GM12873 (cell line): ENCODE data around the gene TOMM40L.
A peak's percentile ranks its signal among the peaks of the same experiment; 100 is the strongest.

ENCODE experiments used
- TF ChIP-seq, protein P1 (sequence below): IDR thresholded peaks from 2 replicates; pipeline ENCODE4 v1.5.1; 2012; ENCODE audit warnings: low read depth, mild to moderate bottlenecking, moderate library complexity, low read length, control low read depth; ENCODE audit not compliant: insufficient read depth; ENCODE audit errors: missing control alignments

Gene TOMM40L

DNA sequence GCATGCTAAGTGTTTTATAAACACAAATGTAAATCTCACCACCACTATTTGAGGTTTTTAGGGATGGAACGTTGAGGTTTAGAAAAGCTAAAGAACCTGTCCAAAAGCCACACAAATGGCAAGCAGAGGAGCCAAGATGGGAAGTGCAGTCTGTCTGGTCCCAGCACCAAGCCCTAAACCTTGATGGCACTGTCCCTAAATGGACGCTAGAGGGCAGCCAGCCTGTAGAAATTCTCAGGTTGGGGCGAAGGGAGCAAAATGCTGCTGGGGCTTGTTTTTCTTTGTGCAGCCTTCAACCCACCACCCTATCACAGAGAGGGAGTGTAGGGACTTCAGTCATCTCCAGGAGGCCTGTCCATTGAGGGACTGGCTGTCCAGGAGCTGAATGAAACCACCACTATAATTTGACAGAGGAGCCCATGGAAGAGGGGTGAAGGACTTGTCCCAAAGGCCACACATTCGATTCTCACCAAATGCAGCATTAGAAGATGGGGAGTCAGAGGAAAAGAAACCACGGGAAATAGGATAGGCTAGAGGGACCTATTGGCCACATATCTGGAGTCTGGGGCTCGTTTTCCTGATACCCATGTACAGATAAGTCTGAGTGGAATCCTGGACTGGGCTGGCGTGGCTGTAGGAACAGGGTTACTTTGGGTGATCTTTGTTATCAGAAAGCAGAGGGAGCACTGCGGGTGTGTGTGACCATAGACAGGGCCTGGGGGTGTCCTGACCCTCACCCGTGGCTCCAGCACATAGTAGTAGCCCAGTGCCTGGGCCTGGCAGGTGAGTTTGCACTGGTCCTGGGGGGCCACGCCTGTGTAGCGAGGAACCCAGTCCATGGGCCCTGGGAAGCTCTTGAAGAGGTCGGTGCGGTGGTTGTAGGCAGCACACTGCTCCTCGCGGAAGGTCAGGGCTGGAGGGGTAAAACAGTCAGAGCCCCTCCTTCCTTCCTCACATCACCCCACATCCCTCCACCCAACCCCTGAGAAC lies 33.1 kb upstream of the TOMM40L start:
- TF ChIP-seq, protein P1, sequence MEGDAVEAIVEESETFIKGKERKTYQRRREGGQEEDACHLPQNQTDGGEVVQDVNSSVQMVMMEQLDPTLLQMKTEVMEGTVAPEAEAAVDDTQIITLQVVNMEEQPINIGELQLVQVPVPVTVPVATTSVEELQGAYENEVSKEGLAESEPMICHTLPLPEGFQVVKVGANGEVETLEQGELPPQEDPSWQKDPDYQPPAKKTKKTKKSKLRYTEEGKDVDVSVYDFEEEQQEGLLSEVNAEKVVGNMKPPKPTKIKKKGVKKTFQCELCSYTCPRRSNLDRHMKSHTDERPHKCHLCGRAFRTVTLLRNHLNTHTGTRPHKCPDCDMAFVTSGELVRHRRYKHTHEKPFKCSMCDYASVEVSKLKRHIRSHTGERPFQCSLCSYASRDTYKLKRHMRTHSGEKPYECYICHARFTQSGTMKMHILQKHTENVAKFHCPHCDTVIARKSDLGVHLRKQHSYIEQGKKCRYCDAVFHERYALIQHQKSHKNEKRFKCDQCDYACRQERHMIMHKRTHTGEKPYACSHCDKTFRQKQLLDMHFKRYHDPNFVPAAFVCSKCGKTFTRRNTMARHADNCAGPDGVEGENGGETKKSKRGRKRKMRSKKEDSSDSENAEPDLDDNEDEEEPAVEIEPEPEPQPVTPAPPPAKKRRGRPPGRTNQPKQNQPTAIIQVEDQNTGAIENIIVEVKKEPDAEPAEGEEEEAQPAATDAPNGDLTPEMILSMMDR = peak; percentile 95

DNA sequence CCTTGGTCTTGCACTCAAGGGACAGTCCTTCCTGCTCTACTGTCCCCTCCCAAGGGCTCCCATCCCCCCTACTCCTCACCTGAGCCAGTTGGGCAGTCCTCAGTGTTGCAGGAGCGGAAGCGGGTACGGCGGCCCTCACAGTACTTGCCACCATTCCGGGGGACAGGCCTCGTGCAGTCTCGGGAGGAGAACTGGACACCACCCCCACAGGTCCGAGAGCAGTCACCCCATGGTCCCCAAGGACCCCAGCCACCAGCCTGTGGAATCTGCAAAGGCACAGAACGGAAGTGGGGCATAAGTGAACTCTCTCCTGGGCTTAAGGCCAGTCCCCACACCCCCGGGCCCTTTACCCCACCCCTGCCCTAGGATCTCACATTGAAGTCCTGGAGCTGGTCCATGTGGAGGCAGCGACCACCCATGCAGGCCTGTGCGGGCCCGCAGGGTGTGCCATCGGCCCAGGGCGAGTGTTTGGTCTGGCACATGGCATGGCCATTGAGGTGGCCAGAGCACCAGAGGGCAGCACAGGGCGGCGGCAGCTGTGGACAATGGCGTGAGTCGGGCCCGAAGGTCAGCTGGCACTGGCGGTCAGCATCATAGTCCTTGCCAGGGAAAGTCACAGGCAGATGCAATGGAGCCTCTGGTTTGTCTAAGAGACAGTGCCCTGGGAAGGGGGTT lies 32.2 kb upstream of the TOMM40L start:
- TF ChIP-seq, protein P1 = no peak

DNA sequence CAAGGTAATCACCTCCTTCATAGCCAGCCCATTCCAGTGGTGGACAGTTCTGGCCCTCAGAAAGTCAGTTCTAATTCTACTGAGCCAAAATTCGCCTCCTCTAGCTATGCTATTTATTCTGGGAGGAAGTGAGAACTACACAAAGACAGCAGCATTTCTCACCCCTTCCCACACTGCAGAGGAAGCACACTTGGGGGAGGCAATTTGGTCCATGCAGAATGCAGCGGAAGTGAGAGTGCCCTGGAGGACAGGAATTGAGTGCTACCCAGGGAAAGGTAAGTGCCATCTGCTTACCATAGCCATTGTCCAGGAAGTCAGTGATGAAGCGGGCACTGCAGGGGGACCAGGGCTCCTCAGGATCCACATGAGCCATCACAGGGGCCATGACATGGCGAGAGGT lies 30.7 kb upstream of the TOMM40L start:
- TF ChIP-seq, protein P1 = no peak

DNA sequence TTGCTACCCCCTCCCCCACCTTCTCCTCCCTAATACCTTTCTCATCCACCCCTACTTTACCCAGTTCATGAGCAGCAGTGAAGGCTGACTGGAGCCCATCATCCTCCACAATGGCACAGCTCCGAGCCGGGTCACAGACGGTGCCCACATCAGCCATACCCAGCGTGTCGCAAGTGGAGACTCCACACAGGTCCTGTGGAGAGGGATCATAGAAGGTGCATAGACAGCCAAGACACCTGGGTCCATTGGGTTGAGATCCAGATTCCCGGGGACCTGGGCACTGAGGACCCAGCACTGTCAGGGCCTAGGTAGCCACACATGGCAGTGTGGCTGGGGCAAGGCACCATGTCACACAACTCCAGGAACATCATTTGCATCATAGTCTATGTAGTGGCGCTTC lies 29.7 kb upstream of the TOMM40L start:
- TF ChIP-seq, protein P1 = no peak

DNA sequence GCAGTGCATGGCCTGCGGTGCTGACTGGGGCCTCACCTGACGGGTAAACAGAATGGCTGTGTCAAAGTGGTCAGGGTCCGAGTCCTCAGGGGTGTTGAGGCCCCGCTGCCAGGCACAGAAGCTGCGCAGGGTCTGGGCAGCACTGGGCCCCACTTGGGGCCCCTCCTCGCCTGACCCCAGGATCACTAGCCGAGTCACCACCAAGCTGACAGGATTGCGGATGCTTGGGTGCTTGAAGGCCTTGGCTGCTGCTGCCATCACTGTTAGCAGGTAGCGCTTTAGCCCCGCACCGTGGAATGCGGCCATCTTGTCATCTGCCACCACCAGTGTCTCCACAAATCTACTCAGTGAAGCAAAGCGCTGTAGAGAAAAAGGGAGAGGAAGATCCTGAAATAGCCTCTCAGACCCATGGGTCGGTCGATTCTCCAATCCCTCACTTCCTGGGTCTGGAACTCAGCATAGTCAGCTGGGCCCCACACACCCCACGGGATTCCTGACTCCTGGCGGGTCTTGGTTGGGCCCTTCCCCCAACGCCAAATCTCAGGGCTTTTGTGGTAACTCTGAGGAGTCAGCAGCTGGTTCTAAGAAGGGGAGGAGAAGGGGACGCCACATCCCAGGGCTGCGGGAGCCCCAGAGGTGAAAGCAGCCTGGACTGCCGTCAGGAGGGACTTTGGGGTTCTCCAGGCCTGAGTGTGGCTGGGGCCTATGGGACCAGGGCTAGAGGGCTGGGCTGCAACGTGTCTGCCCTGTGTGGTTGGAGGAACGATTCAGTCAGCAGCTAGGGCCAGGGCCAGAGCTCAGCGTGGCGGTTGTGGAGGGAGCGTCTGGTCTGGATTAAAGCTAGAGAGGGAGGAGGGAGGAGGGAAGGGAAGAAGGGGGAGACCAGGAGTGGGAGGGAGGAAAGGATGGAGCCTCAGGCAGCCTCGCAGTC lies 29.1 kb upstream of the TOMM40L start:
- TF ChIP-seq, protein P1 = no peak

DNA sequence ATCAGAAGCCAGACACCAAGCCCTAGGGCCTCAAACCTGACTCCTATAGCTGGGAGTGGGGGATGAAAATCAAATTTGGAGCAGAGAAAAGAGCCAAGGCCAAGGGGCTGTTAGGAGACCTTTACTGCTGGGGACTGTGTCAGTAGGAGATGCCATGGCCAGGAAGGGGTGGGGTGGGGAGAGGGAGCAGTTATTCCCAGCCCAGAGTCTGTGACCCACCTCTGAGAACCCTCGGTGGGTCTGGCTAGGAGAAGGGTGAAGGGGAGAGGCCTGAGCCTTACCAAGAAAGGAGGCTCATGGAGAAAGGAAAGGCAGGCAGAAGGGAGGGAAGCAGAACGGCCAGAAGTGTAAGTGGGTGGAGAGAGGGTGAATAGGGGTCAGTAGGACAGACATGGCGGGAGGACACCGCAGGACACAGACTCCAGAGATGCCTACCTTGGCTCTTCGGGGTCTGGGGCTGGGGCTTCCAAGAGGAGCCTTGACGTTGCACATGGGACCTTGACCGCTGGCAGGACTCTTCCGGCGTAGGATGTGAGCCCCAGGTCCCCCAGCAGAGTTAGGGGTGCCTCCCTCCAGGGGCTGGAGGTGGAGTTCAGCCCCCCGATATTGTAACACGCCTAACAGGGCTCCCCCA lies 28.2 kb upstream of the TOMM40L start:
- TF ChIP-seq, protein P1 = no peak
